Peyer's patch (tissue), 4 donors: ENCODE measurements around the gene SYNDIG1L.

ENCODE experiments used
- CTCF ChIP-seq, 6 experiments: fragments of 450-650 bp in 4 of 6; fragments of 200-600 bp in 2 of 6; sonication (generic) in 1 of 6; IDR thresholded peaks; one replicate each; pipeline ENCODE4 v1.5.1; 2017 to 2019; ENCODE audit warnings: antibody characterized with exemption in 6 of 6, mild to moderate bottlenecking in 3 of 6, moderate library complexity in 1 of 6
- POLR2A ChIP-seq, 2 donors: fragments of 450-650 bp; IDR thresholded peaks; one replicate each; pipeline ENCODE4 v1.5.1; 2017; ENCODE audit warnings: antibody characterized with exemption in 2 of 2, mild to moderate bottlenecking in 2 of 2, moderate library complexity in 2 of 2

- TF ChIP-seq POLR2A (IDR thresholded peaks at IDR 0.05), result no peak
- no peak for TF ChIP-seq CTCF (IDR thresholded peaks at IDR 0.05)
Observed at GRCh38 chr14:74429991-74430390, 4.0 kb upstream of the SYNDIG1L start.
